Kidney (tissue), 14 donors: ENCODE results near the gene CHD5. TPM values are rescaled to one million over a fixed set of nuclear protein-coding genes. Genes with fewer than 3 reads are reported as not detected.
A peak's percentile ranks its signal among the peaks of the same experiment; 100 is the strongest.

Experiments
- DNase-seq, 5 donors: peaks; one replicate each; pipeline ENCODE4 v3.0.0-alpha.2; 2013 to 2020
- FAIRE-seq: peaks from 2 replicates; lab custom pipeline; 2012; peaks lifted over from hg19 to GRCh38; lab: Jason Lieb, UNC
- H3K27ac ChIP-seq, 2 donors: one replicate each; pipeline ENCODE4 v1.7.0; 2013; ENCODE audit warnings: low read depth in 2 of 2, low read length in 2 of 2, inconsistent platforms in 1 of 2
- H3K27me3 ChIP-seq: one replicate; pipeline ENCODE4 v1.7.1; 2013; ENCODE audit warnings: low read length, inconsistent platforms; ENCODE audit not compliant: control insufficient read depth, insufficient read depth
- H3K36me3 ChIP-seq, 3 donors: one replicate each; pipeline versions ENCODE4 v1.7.0 to v1.7.1; 2013; ENCODE audit warnings: low read length in 3 of 3, control low read depth in 1 of 3, inconsistent platforms in 1 of 3; ENCODE audit not compliant: insufficient read depth in 3 of 3, control insufficient read depth in 2 of 3
- H3K4me1 ChIP-seq, 3 donors: one replicate each; pipeline versions ENCODE4 v1.7.0 to v1.7.1; 2013; ENCODE audit warnings: low read length in 3 of 3, inconsistent platforms in 1 of 3, low read depth in 1 of 3; ENCODE audit not compliant: control insufficient read depth in 2 of 3, insufficient read depth in 2 of 3
- H3K4me3 ChIP-seq, 3 donors: one replicate each; pipeline versions ENCODE4 v1.7.0 to v1.8.1; 2013; ENCODE audit warnings: low read length in 3 of 3, control low read depth in 1 of 3, inconsistent platforms in 1 of 3
- H3K9ac ChIP-seq, 3 donors: one replicate each; pipeline versions ENCODE4 v1.7.0 to v1.7.1; 2013; ENCODE audit warnings: low read length in 3 of 3, control low read depth in 1 of 3, inconsistent platforms in 1 of 3
- H3K9me3 ChIP-seq, 3 donors: one replicate each; pipeline versions ENCODE4 v1.7.0 to v1.7.1; 2013; ENCODE audit warnings: low read length in 3 of 3, control low read depth in 1 of 3, inconsistent platforms in 1 of 3; ENCODE audit not compliant: control insufficient read depth in 2 of 3, insufficient read depth in 1 of 3
- intact Hi-C: fragments of 100-400 bp; cut with DNase I; formaldehyde crosslinking; loops from one replicate; pipeline ENCODE4 v1.11.1; 2022
- polyA plus RNA-seq: library from polyadenylated mRNA; stranded (reverse); fragments of 350-450 nt; fragmentation: Illumina TruSeq; extraction: RNeasy Lipid Tissue Mini Kit (QIAGEN cat#74804); gene quantifications from one replicate; pipeline ENCODE4 v1.2.3, GENCODE V29; 2014; ENCODE audit warnings: low read depth, low replicate concordance; ENCODE audit not compliant: insufficient read depth
- total RNA-seq: library from RNA; stranded (reverse); fragmentation: NEBNext Ultra II Directional; extraction: Animal tissue kit (Norgen Biotek cat#: 25700); gene quantifications from one replicate; pipeline ENCODE4 v1.2.1, GENCODE V29; 2021
- TF ChIP-seq, protein P1 (sequence below): IDR thresholded peaks from 3 replicates; pipeline ENCODE4 v1.5.1; 2012; ENCODE audit warnings: mild to moderate bottlenecking, moderate library complexity, borderline replicate concordance; ENCODE audit not compliant: insufficient read depth; ENCODE audit errors: extremely low read depth
- donor health status: control.
- donor health status: control.
- donor health status: control.
- donor health status: control.
- donor health status: control.
- donor health status: DM: yes; HTN: yes; CAD: no.
- donor health status: Normal renal cell carcinoma (clear cell type).

Gene CHD5
- total and polyA plus RNA-seq, 2 donors from 2014 or later: 0.54 to 0.85 TPM

DNA sequence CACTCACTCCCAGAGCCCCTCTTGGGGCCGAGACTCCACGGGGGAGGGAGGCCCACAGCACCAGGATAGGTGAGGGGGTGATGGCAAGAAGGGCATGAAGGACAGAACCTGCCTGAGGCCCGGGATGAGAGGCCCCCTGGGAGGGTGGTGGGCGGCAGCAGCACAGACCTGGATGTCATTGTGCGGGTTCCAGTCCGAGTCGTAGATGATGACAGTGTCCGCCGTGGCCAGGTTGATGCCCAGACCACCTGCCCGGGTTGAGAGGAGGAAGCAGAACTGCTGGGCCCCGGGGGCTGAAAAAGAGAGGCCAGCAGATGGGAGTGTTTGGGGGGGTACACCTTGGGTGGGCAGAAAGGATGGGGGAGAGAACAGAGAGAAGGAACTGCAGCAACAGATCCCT lies 50.1 kb downstream of the CHD5 start:
- peak in 2 of 5 donors; percentile 31 to 61 for DNase-seq
- no peak overlapping the region for H3K27ac ChIP-seq
- no peaks in the 10 kb centered on the region for H3K27me3 ChIP-seq
- intact Hi-C loops: no loop called here
- peaks cover 0 to 2% (median 0%) of the 10 kb centered on the region in 3 donors for H3K4me1 ChIP-seq
- H3K4me3 ChIP-seq: no peak overlapping the region
- peaks cover 0 to 7% (median 0%) of the 10 kb centered on the region in 3 donors for H3K9me3 ChIP-seq
- TF ChIP-seq, protein P1, sequence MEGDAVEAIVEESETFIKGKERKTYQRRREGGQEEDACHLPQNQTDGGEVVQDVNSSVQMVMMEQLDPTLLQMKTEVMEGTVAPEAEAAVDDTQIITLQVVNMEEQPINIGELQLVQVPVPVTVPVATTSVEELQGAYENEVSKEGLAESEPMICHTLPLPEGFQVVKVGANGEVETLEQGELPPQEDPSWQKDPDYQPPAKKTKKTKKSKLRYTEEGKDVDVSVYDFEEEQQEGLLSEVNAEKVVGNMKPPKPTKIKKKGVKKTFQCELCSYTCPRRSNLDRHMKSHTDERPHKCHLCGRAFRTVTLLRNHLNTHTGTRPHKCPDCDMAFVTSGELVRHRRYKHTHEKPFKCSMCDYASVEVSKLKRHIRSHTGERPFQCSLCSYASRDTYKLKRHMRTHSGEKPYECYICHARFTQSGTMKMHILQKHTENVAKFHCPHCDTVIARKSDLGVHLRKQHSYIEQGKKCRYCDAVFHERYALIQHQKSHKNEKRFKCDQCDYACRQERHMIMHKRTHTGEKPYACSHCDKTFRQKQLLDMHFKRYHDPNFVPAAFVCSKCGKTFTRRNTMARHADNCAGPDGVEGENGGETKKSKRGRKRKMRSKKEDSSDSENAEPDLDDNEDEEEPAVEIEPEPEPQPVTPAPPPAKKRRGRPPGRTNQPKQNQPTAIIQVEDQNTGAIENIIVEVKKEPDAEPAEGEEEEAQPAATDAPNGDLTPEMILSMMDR: no peak
- no peak for FAIRE-seq
- no peak overlapping the region for H3K9ac ChIP-seq
- H3K36me3 ChIP-seq: no peaks in the 10 kb centered on the region

DNA sequence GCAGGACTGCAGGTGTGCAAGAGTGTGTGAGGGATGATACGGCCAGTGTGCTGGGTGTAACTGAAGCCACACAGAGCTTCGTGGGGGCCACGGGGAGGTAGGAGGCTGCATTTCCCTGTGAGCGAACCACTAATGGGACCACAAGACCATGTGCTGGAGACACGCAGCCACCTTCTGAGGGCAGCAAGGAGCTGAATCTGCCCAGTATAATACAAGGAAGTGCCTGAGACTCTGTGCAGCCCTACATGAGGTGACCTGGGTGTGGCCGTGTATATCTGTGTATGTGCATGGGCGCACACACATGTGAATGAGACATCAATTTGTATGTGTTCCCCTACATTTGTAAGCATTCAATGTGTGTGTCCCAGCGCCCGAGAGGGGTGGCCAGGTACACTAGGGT lies 50.8 kb downstream of the CHD5 start:
- no peak overlapping the region for H3K9ac ChIP-seq
- no peaks in the 10 kb centered on the region for H3K27me3 ChIP-seq
- H3K9me3 ChIP-seq: peaks cover 0 to 7% (median 0%) of the 10 kb centered on the region in 3 donors
- FAIRE-seq: no peak
- TF ChIP-seq, protein P1: no peak
- H3K4me1 ChIP-seq: peaks cover 0 to 2% (median 0%) of the 10 kb centered on the region in 3 donors
- H3K27ac ChIP-seq: no peak overlapping the region
- DNase-seq: peak in 2 of 5 donors; percentile 31 to 42
- intact Hi-C loops: no loop called here
- H3K4me3 ChIP-seq: no peak overlapping the region
- no peaks in the 10 kb centered on the region for H3K36me3 ChIP-seq

DNA sequence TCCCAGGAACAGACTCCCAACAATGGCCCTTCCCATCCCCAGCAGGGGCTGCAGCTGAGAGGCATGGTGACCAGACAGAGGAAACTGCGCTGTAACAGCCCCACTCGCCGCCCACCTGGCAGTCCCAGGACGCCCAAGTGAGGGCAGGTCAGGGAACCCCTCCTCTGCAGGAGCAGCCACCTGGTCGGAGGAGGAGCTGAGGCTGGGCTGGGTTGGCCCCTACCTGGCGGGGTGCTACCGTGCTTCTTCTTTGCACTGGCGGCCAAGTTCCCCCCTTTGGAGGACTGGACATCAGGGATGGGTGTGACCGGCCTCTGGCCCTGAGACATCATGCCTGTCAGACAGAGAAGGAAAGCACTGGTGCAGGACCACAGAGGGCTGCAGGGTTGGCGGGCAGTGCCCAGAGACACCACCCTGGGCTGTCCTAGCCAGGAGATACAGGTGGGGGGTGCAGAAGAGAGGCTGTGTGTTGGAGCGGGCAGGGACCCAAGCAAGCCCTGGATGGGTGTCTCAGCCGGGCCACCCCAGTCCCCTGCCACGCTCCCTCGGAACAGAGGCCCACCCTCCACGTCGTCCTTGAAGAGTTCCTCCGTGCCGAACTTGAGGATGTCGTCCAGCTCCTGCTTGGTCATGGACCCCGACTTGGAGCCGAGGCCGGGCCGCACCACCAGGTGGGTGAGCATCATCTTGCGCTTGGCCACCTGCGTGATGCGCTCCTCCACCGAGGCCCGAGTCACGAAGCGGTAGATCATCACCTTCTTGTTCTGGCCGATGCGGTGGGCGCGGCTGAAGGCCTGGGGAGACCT lies 51.6 kb downstream of the CHD5 start:
- FAIRE-seq (no peak), DNase-seq (peak in 2 of 5 donors; percentile 46 to 72)
- TF ChIP-seq, protein P1: no peak

More for the DNA sequence above, 51.6 kb downstream of the CHD5 start:
- no peaks in the 10 kb centered on the region for H3K27me3 ChIP-seq
- no peak overlapping the region for H3K27ac ChIP-seq
- H3K9me3 ChIP-seq: peaks cover 0 to 7% (median 0%) of the 10 kb centered on the region in 3 donors
- intact Hi-C loops: no loop called here
- H3K4me1 ChIP-seq: peaks cover 0 to 2% (median 0%) of the 10 kb centered on the region in 3 donors
- H3K36me3 ChIP-seq: no peaks in the 10 kb centered on the region
- no peak overlapping the region for H3K9ac ChIP-seq
- no peak overlapping the region for H3K4me3 ChIP-seq
